ENCODE results near the gene ANKMY2.

The ANKMY2 gene

DNA sequence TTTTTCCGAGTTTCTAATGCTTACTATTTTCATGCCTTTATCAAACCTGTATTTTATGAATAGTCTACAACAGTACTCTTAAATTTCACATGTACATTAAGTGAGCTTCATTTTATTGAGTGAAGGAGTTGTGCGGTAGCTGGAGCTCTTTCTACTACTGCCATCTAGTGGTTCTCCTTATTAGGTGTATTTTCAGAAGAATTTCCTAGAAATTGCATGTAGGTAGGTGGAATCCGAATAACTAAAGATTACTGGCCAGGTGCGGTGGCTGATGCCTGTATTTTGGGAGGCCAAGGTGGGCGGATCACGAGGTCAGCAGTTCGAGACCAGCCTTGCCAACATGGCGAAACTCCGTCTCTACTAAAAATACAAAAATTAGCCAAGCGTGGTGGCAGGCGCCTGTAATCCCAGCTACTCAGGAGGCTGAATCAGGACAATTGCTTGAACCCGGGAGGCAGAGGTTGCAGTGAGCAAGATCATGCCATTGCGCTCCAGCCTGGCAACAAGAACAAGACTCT is 80.6 kb downstream of the ANKMY2 start:
- TF ChIP-seq, protein P1, sequence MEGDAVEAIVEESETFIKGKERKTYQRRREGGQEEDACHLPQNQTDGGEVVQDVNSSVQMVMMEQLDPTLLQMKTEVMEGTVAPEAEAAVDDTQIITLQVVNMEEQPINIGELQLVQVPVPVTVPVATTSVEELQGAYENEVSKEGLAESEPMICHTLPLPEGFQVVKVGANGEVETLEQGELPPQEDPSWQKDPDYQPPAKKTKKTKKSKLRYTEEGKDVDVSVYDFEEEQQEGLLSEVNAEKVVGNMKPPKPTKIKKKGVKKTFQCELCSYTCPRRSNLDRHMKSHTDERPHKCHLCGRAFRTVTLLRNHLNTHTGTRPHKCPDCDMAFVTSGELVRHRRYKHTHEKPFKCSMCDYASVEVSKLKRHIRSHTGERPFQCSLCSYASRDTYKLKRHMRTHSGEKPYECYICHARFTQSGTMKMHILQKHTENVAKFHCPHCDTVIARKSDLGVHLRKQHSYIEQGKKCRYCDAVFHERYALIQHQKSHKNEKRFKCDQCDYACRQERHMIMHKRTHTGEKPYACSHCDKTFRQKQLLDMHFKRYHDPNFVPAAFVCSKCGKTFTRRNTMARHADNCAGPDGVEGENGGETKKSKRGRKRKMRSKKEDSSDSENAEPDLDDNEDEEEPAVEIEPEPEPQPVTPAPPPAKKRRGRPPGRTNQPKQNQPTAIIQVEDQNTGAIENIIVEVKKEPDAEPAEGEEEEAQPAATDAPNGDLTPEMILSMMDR (IDR thresholded peaks at IDR 0.05; ENCODE audit: low read depth, low read length): peak; percentile 70
- TF ChIP-seq POLR2A (IDR thresholded peaks at IDR 0.05; ENCODE audit: extremely low read depth, insufficient read length) (no peak), MYC (IDR thresholded peaks at IDR 0.05; ENCODE audit: low read depth, low read length) (no peak)
- TF ChIP-seq, protein P2, sequence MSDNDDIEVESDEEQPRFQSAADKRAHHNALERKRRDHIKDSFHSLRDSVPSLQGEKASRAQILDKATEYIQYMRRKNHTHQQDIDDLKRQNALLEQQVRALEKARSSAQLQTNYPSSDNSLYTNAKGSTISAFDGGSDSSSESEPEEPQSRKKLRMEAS (IDR thresholded peaks at IDR 0.05; ENCODE audit: low read depth, low read length): no peak
- DNase-seq (ENCODE audit: low read depth): peak; percentile 66
- H3K4me3 ChIP-seq (ENCODE audit: low read depth, low read length): no peak overlapping the region

DNA sequence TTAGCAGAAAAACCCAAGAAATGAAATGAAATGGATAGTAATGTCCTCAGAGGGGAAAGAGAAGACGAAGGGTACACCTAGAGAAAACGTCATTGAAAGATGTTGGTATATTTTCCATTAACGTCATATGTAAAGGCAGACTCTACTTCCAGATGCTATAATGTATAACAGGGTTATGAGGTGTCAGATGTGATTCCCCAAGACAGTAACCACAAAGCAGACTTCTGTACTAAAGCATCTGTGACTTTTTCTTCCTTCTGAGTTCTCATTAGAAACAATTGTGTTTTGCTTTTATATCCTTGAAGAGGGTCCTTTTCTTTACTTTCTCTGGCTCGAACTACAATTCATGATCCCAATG is 81.6 kb downstream of the ANKMY2 start:
- H3K4me3 ChIP-seq (ENCODE audit: low read depth, low read length): no peak overlapping the region
- no peak for DNase-seq (ENCODE audit: low read depth)
- TF ChIP-seq POLR2A (IDR thresholded peaks at IDR 0.05; ENCODE audit: extremely low read depth, insufficient read length) (no peak), MYC (IDR thresholded peaks at IDR 0.05; ENCODE audit: low read depth, low read length) (no peak)
- TF ChIP-seq, protein P2 (IDR thresholded peaks at IDR 0.05; ENCODE audit: low read depth, low read length): no peak
- TF ChIP-seq, protein P1 (IDR thresholded peaks at IDR 0.05; ENCODE audit: low read depth, low read length): no peak

DNA sequence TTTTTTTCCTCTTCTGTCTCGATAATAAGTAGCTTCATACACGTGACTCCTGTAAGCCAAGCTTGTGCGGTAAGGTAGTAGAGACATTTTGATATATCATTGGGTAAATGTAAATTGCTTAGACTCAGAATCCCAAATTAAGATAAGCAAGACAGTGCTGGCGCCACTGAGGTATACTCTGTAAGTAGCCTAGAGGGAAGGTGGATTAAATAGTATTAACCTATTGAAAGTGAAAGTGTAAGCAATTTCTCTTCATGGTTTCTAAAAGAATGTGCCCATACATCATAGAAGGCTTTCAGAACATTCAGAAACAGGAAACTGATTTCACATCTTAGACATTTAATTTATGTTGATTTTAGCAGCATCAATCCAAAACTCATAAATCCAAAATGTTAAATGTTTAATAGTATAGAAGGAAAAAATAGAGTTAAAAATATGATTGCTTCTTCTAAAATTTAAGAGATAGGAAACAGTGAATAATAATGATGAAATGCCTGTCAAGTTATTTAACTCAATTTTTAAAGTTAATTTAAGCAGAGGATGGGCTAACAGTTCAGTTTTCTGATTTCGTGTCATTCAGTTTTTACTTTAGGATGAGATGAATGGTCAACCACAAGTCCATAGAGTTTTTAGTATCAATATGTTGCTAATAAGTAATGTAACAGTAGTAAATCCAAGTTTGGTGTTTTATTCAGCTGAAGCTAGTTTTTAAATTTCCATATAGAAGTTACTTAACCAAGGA is 82.1 kb downstream of the ANKMY2 start:
- no peak for TF ChIP-seq POLR2A (IDR thresholded peaks at IDR 0.05; ENCODE audit: extremely low read depth, insufficient read length)
- no peak for TF ChIP-seq MYC (IDR thresholded peaks at IDR 0.05; ENCODE audit: low read depth, low read length)
- TF ChIP-seq, protein P2 (IDR thresholded peaks at IDR 0.05; ENCODE audit: low read depth, low read length): no peak
- TF ChIP-seq, protein P1 (IDR thresholded peaks at IDR 0.05; ENCODE audit: low read depth, low read length): no peak
- no peak for DNase-seq (ENCODE audit: low read depth)
- no peak overlapping the region for H3K4me3 ChIP-seq (ENCODE audit: low read depth, low read length)

DNA sequence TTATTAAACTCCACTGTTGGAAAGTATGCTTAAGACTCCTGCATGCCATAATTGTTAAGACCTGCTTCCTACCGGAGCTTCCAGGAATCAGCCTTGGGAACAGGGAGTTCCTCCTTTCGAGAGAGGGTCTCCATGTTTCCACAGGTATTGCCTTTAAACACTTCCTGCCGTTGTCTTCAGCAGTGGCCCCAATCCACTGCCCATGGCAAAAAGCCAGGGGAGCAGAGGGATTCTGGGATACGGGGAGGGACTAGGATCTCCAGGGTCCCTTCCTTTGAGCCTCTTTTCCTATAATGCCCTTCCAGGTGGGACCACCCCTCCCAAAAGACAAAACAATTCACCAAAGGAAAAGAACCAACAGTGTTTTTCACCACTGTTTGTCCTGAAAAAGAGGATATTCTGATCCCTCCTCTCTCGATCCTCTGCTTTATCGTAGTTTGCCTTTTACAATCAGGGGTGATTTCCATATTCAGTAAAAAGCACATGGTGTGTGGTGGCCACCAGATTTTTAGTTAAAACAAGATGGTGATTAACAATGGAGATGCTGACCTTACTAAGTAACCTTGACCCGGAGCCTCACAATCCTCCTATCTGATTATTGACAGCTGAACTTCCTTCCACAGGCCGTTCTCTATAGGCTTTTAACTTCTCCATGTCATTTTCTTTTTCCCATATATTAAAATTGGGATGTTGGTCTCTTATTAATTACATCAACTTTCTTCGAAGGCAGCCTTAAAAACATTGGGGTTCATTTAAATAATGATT is 82.9 kb downstream of the ANKMY2 start:
- H3K4me3 ChIP-seq (ENCODE audit: low read depth, low read length): no peak overlapping the region
- TF ChIP-seq, protein P2 (IDR thresholded peaks at IDR 0.05; ENCODE audit: low read depth, low read length): no peak
- TF ChIP-seq MYC (IDR thresholded peaks at IDR 0.05; ENCODE audit: low read depth, low read length): no peak
- TF ChIP-seq, protein P1 (IDR thresholded peaks at IDR 0.05; ENCODE audit: low read depth, low read length): no peak
- no peak for TF ChIP-seq POLR2A (IDR thresholded peaks at IDR 0.05; ENCODE audit: extremely low read depth, insufficient read length)
- no peak for DNase-seq (ENCODE audit: low read depth)

DNA sequence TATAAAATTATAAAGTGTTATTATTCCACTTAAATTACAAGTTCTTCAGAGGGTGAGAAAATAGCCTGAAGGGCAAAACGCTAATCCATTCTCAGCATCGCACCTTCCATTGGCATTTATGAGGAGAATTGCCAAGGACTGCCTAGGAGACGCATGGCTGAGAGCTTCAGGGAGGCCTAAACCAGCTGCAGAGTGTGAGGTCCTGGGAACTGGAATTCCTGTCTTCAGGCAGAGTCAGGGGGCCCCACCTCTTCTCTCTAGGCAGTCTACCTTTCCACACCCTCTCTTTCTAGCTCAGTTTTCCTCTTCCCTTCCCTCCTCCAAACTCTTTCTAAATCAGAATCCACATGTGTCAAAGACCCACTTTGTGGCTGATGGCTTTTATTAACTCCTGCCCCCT is 83.6 kb downstream of the ANKMY2 start:
- no peak for DNase-seq (ENCODE audit: low read depth)
- no peak overlapping the region for H3K4me3 ChIP-seq (ENCODE audit: low read depth, low read length)
- TF ChIP-seq, protein P2 (IDR thresholded peaks at IDR 0.05; ENCODE audit: low read depth, low read length): no peak
- TF ChIP-seq, protein P1 (IDR thresholded peaks at IDR 0.05; ENCODE audit: low read depth, low read length): no peak
- TF ChIP-seq MYC (IDR thresholded peaks at IDR 0.05; ENCODE audit: low read depth, low read length) (no peak), POLR2A (IDR thresholded peaks at IDR 0.05; ENCODE audit: extremely low read depth, insufficient read length) (no peak)

Measured in NB4 (cell line).